ENCODE measurements around the gene NLGN1.

Gene NLGN1

DNA sequence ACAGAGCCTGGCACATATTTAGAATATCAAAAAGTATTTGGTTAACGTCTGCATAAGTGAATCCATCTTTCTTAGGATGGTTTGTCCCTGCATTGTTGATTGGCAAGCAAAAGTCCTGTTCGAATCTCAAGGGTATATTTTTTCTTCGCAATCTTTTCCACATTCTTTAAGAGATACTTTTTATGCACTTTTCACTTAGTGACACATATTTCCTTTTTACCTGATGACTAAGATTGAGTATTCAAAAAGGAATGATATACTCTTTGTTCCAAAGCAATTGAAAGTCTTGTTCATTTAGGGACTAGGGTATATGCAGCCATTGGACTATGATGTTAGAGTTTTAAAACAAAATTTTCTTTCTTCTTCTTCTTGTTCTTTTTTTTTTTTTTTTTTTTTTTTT, 349.9 kb downstream of the NLGN1 start:
- Histone ChIP-seq H3K36me3 (replicated peaks) (no peaks in the 10 kb centered on the region), H3K27ac (no peak overlapping the region), H3K4me3 (ENCODE audit: low read depth, low read length) (no peak overlapping the region), H3K27me3 (replicated peaks) (no peaks in the 10 kb centered on the region)
- no peak for DNase-seq
- in situ Hi-C loops (cut with HindIII; ENCODE audit: low pct_ligation_motif_present, low sequenced_read_pairs), result no loop called here
- no peak for TF ChIP-seq CTCF (IDR thresholded peaks at IDR 0.05; ENCODE audit: low read depth, low read length, missing control alignments)

DNA sequence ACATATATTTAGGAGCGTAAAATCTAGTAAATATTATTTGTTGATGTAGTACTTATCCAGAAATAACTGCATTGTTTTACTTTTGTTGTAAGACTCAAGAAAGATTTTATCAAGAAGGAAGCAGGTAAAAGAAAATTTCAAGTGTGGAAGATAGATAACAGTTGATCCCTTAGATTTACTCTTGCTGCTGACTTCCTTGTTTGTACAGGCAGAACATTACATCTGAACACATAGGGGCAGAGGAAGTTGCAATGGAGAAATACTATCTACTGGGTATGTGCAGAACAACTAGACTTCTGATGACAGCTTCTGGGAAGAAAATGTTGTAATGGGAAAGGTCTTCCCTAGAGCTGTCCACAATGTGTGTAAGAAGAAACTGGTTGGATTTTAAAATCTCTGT, 350.6 kb downstream of the NLGN1 start:
- no peak for DNase-seq
- Histone ChIP-seq H3K27ac (no peak overlapping the region), H3K27me3 (replicated peaks) (no peaks in the 10 kb centered on the region), H3K4me3 (ENCODE audit: low read depth, low read length) (no peak overlapping the region), H3K36me3 (replicated peaks) (no peaks in the 10 kb centered on the region)
- TF ChIP-seq CTCF (IDR thresholded peaks at IDR 0.05; ENCODE audit: low read depth, low read length, missing control alignments), result no peak
- in situ Hi-C loops (cut with HindIII; ENCODE audit: low pct_ligation_motif_present, low sequenced_read_pairs), result no loop called here

- H3K27ac ChIP-seq, result peak overlapping the region; percentile 19
- in situ Hi-C loops (cut with HindIII; ENCODE audit: low pct_ligation_motif_present, low sequenced_read_pairs), result no loop called here
- H3K27me3 ChIP-seq (replicated peaks), result no peaks in the 10 kb centered on the region
- no peak overlapping the region for H3K4me3 ChIP-seq (ENCODE audit: low read depth, low read length)
- DNase-seq, result no peak
- no peaks in the 10 kb centered on the region for H3K36me3 ChIP-seq (replicated peaks)
- no peak for TF ChIP-seq CTCF (IDR thresholded peaks at IDR 0.05; ENCODE audit: low read depth, low read length, missing control alignments)
Measured at GRCh38 chr3:173750095-173750494, 352.6 kb downstream of the NLGN1 start.

DNA sequence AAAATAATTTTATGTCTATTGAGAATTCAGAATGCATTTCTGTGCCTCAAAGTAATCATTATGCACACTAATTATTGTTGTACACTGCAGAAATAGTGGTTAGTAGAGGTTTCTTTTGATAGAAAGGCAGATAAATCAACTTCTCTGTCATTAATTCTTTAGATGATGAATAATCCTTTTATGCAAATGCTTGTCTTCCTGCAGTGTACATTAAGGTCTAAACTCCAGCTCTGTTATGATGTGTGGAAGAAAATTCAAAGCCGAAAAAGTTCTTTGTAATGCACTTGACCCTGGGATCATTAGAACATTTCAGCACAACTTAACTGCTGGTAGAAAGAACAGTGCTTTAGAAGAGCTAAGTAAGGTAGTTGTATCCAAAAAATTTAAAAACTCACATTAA, 353.0 kb downstream of the NLGN1 start:
- H3K27ac ChIP-seq, result no peak overlapping the region

DNA sequence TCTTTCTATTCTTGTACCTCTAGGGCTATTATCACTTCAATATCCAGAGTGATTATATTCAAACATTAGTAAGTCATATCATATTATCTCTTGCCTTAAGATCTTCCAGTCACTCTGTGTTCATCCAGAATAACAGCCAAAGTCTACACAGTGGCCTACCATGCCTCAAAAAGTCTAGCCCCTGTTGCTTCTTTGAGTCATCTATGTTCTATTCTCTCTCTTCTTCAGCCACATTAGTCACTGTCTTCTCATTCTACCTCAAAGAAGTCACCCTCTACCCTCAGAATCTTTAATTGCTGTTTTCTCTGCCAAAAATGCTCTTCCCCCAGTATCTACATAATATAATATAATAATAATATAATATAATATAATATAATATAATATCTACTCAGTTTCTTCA, 356.0 kb downstream of the NLGN1 start:
- H3K36me3 ChIP-seq (replicated peaks), result no peaks in the 10 kb centered on the region
- no peak overlapping the region for H3K27ac ChIP-seq
- no peaks in the 10 kb centered on the region for H3K27me3 ChIP-seq (replicated peaks)
- in situ Hi-C loops (cut with HindIII; ENCODE audit: low pct_ligation_motif_present, low sequenced_read_pairs), result no loop called here
- no peak for TF ChIP-seq CTCF (IDR thresholded peaks at IDR 0.05; ENCODE audit: low read depth, low read length, missing control alignments)
- H3K4me3 ChIP-seq (ENCODE audit: low read depth, low read length), result no peak overlapping the region
- DNase-seq, result no peak

More for the DNA sequence above, 353.0 kb downstream of the NLGN1 start:
- Histone ChIP-seq H3K4me3 (ENCODE audit: low read depth, low read length) (no peak overlapping the region), H3K36me3 (replicated peaks) (no peaks in the 10 kb centered on the region), H3K27me3 (replicated peaks) (no peaks in the 10 kb centered on the region)
- in situ Hi-C loops (cut with HindIII; ENCODE audit: low pct_ligation_motif_present, low sequenced_read_pairs), result no loop called here
- TF ChIP-seq CTCF (IDR thresholded peaks at IDR 0.05; ENCODE audit: low read depth, low read length, missing control alignments), result no peak
- DNase-seq, result no peak

GRCh38 chr3:173755161-173755560, 357.6 kb downstream of the NLGN1 start:
- Histone ChIP-seq H3K36me3 (replicated peaks) (no peaks in the 10 kb centered on the region), H3K27me3 (replicated peaks) (no peaks in the 10 kb centered on the region), H3K4me3 (ENCODE audit: low read depth, low read length) (no peak overlapping the region), H3K27ac (no peak overlapping the region)
- in situ Hi-C loops (cut with HindIII; ENCODE audit: low pct_ligation_motif_present, low sequenced_read_pairs), result no loop called here
- no peak for DNase-seq
- TF ChIP-seq CTCF (IDR thresholded peaks at IDR 0.05; ENCODE audit: low read depth, low read length, missing control alignments), result no peak

Measured in brain microvascular endothelial cell (primary cell).